ENCODE measurements around the gene RPTN.

RPTN gene

GRCh38 chr1:152125834-152126443 lies 33.1 kb downstream of the RPTN start:
- DNase-seq (ENCODE audit: low read depth, low spot score), result no peak
- no peak overlapping the region for H3K9ac ChIP-seq (ENCODE audit: insufficient read length)
- H3K4me3 ChIP-seq, result no peak overlapping the region
- H3K36me3 ChIP-seq (ENCODE audit: insufficient read depth, low read length), result no peaks in the 10 kb centered on the region
- no peaks in the 10 kb centered on the region for H3K9me3 ChIP-seq (ENCODE audit: low read depth, low read length)
- H3K27ac ChIP-seq, result no peak overlapping the region
- TF ChIP-seq FOXP2 (optimal IDR thresholded peaks at IDR 0.05; ENCODE audit: control extremely low read depth, extremely low read length, insufficient read depth) (no peak), EZH2 (IDR thresholded peaks at IDR 0.05) (no peak), POLR2AphosphoS5 (IDR thresholded peaks at IDR 0.05; ENCODE audit: borderline replicate concordance, low read depth, low read length) (no peak)

- no peak for DNase-seq (ENCODE audit: low read depth, low spot score)
- Histone ChIP-seq H3K4me3 (no peak overlapping the region), H3K27ac (no peak overlapping the region), H3K9ac (ENCODE audit: insufficient read length) (no peak overlapping the region), H3K36me3 (ENCODE audit: insufficient read depth, low read length) (no peaks in the 10 kb centered on the region), H3K9me3 (ENCODE audit: low read depth, low read length) (no peaks in the 10 kb centered on the region)
- no peak for TF ChIP-seq POLR2AphosphoS5 (IDR thresholded peaks at IDR 0.05; ENCODE audit: borderline replicate concordance, low read depth, low read length)
- TF ChIP-seq EZH2 (IDR thresholded peaks at IDR 0.05), result no peak
- TF ChIP-seq FOXP2 (optimal IDR thresholded peaks at IDR 0.05; ENCODE audit: control extremely low read depth, extremely low read length, insufficient read depth), result no peak
Measured at GRCh38 chr1:152118915-152119314, 40.1 kb downstream of the RPTN start.

- Histone ChIP-seq H3K9ac (ENCODE audit: insufficient read length) (no peak within 1 kb of the TSS), H3K27ac (no peak within 1 kb of the TSS), H3K4me3 (no peak within 1 kb of the TSS), H3K36me3 (ENCODE audit: insufficient read depth, low read length) (no peaks in the 10 kb centered on the region), H3K9me3 (ENCODE audit: low read depth, low read length) (no peaks in the 10 kb centered on the region)
- no peak for TF ChIP-seq POLR2AphosphoS5 (IDR thresholded peaks at IDR 0.05; ENCODE audit: borderline replicate concordance, low read depth, low read length)
- TF ChIP-seq EZH2 (IDR thresholded peaks at IDR 0.05), result no peak
- no peak for DNase-seq (ENCODE audit: low read depth, low spot score)
Measured at GRCh38 chr1:152115344-152115743, 43.7 kb downstream of the RPTN start, which contains the start of gene TCHH. TSS of gene TCHH (minus strand) at chr1:152115444. CDS start at chr1:152114080, 1,364 bp downstream.

GRCh38 chr1:152112885-152113432 lies 46.1 kb downstream of the RPTN start:
- H3K4me3 ChIP-seq, result peak overlapping the region; percentile 76

GRCh38 chr1:152112101-152112884 lies 46.7 kb downstream of the RPTN start:
- Histone ChIP-seq H3K27ac (no peak overlapping the region), H3K4me3 (peak overlapping the region; percentile 76), H3K36me3 (ENCODE audit: insufficient read depth, low read length) (no peaks in the 10 kb centered on the region), H3K9ac (ENCODE audit: insufficient read length) (no peak overlapping the region), H3K9me3 (ENCODE audit: low read depth, low read length) (peaks cover 3% of the 10 kb centered on the region; the same call in 1 of the 2 replicates)
- TF ChIP-seq FOXP2 (optimal IDR thresholded peaks at IDR 0.05; ENCODE audit: control extremely low read depth, extremely low read length, insufficient read depth) (no peak), EZH2 (IDR thresholded peaks at IDR 0.05) (no peak), POLR2AphosphoS5 (IDR thresholded peaks at IDR 0.05; ENCODE audit: borderline replicate concordance, low read depth, low read length) (no peak)
- DNase-seq (ENCODE audit: low read depth, low spot score), result no peak

More at GRCh38 chr1:152112885-152113432, 46.1 kb downstream of the RPTN start:
- Histone ChIP-seq H3K27ac (no peak overlapping the region), H3K9me3 (ENCODE audit: low read depth, low read length) (peaks cover 3% of the 10 kb centered on the region; the same call in 1 of the 2 replicates), H3K9ac (ENCODE audit: insufficient read length) (no peak overlapping the region), H3K36me3 (ENCODE audit: insufficient read depth, low read length) (no peaks in the 10 kb centered on the region)
- TF ChIP-seq EZH2 (IDR thresholded peaks at IDR 0.05), result no peak
- no peak for TF ChIP-seq POLR2AphosphoS5 (IDR thresholded peaks at IDR 0.05; ENCODE audit: borderline replicate concordance, low read depth, low read length)
- TF ChIP-seq FOXP2 (optimal IDR thresholded peaks at IDR 0.05; ENCODE audit: control extremely low read depth, extremely low read length, insufficient read depth), result no peak
- no peak for DNase-seq (ENCODE audit: low read depth, low spot score)

- DNase-seq (ENCODE audit: low read depth, low spot score), result no peak
- Histone ChIP-seq H3K9me3 (ENCODE audit: low read depth, low read length) (peaks cover 3% of the 10 kb centered on the region; the same call in 1 of the 2 replicates), H3K27ac (no peak overlapping the region), H3K36me3 (ENCODE audit: insufficient read depth, low read length) (no peaks in the 10 kb centered on the region), H3K9ac (ENCODE audit: insufficient read length) (no peak overlapping the region), H3K4me3 (peak overlapping the region; percentile 76)
- TF ChIP-seq FOXP2 (optimal IDR thresholded peaks at IDR 0.05; ENCODE audit: control extremely low read depth, extremely low read length, insufficient read depth), result no peak
- TF ChIP-seq EZH2 (IDR thresholded peaks at IDR 0.05), result no peak
- no peak for TF ChIP-seq POLR2AphosphoS5 (IDR thresholded peaks at IDR 0.05; ENCODE audit: borderline replicate concordance, low read depth, low read length)
Measured at GRCh38 chr1:152111515-152111968, 47.5 kb downstream of the RPTN start.

GRCh38 chr1:152110860-152111514 lies 48.0 kb downstream of the RPTN start:
- Histone ChIP-seq H3K9me3 (ENCODE audit: low read depth, low read length) (peaks cover 3% of the 10 kb centered on the region; the same call in 1 of the 2 replicates), H3K27ac (no peak overlapping the region), H3K4me3 (peak overlapping the region; percentile 76), H3K9ac (ENCODE audit: insufficient read length) (no peak overlapping the region), H3K36me3 (ENCODE audit: insufficient read depth, low read length) (no peaks in the 10 kb centered on the region)
- no peak for TF ChIP-seq POLR2AphosphoS5 (IDR thresholded peaks at IDR 0.05; ENCODE audit: borderline replicate concordance, low read depth, low read length)
- no peak for TF ChIP-seq FOXP2 (optimal IDR thresholded peaks at IDR 0.05; ENCODE audit: control extremely low read depth, extremely low read length, insufficient read depth)
- no peak for DNase-seq (ENCODE audit: low read depth, low spot score)

- DNase-seq (ENCODE audit: low read depth, low spot score), result no peak
- H3K36me3 ChIP-seq (ENCODE audit: insufficient read depth, low read length), result no peaks in the 10 kb centered on the region
- H3K9ac ChIP-seq (ENCODE audit: insufficient read length), result no peak overlapping the region
- peak overlapping the region; percentile 76 for H3K4me3 ChIP-seq
- no peak overlapping the region for H3K27ac ChIP-seq
- peaks cover 3% of the 10 kb centered on the region; the same call in 1 of the 2 replicates for H3K9me3 ChIP-seq (ENCODE audit: low read depth, low read length)
- TF ChIP-seq EZH2 (IDR thresholded peaks at IDR 0.05) (no peak), POLR2AphosphoS5 (IDR thresholded peaks at IDR 0.05; ENCODE audit: borderline replicate concordance, low read depth, low read length) (no peak)
Measured at GRCh38 chr1:152110365-152110859, 48.6 kb downstream of the RPTN start.

All from SK-N-MC (cell line).